Choroid plexus epithelial cell (primary cell): ENCODE measurements around the gene TMTC2.

Source experiments
- DNase-seq: peaks from one replicate; pipeline ENCODE4 v3.0.0-alpha.2; 2010; ENCODE audit warnings: low read depth
- H3K4me3 ChIP-seq: 2 replicates; pipeline ENCODE4 v1.5.1; 2011; ENCODE audit warnings: low read depth, mild to moderate bottlenecking, control low read depth, low read length, moderate library complexity
- CTCF ChIP-seq: conservative IDR thresholded peaks from 2 replicates; pipeline ENCODE4 v1.5.1; 2011; ENCODE audit warnings: low read depth, mild to moderate bottlenecking, control low read depth, inconsistent platforms, low read length, moderate library complexity

The TMTC2 gene

GRCh38 chr12:83075471-83075870 is 388.8 kb downstream of the TMTC2 start:
- no peak for DNase-seq
- no peak for TF ChIP-seq CTCF
- H3K4me3 ChIP-seq: no peak overlapping the region

- no peak for DNase-seq
- no peak overlapping the region for H3K4me3 ChIP-seq
- TF ChIP-seq CTCF: no peak
Measured at GRCh38 chr12:83077041-83077440, 390.3 kb downstream of the TMTC2 start.

GRCh38 chr12:83082690-83083276 is 396.1 kb downstream of the TMTC2 start:
- no peak for TF ChIP-seq CTCF
- H3K4me3 ChIP-seq: no peak overlapping the region
- peak; percentile 24 for DNase-seq

GRCh38 chr12:83083616-83084015 is 396.9 kb downstream of the TMTC2 start:
- H3K4me3 ChIP-seq: no peak overlapping the region
- no peak for DNase-seq
- TF ChIP-seq CTCF: no peak

GRCh38 chr12:83084516-83085234 is 398.0 kb downstream of the TMTC2 start:
- no peak for TF ChIP-seq CTCF
- no peak overlapping the region for H3K4me3 ChIP-seq
- DNase-seq: no peak

- TF ChIP-seq CTCF: no peak
- no peak overlapping the region for H3K4me3 ChIP-seq
- no peak for DNase-seq
Measured at GRCh38 chr12:83086023-83086422, 399.3 kb downstream of the TMTC2 start.

- no peak for DNase-seq
- TF ChIP-seq CTCF: no peak
- no peak overlapping the region for H3K4me3 ChIP-seq
Measured at GRCh38 chr12:83089575-83089974, 402.9 kb downstream of the TMTC2 start.
